Measurements from ENCODE around the gene MEIS2.

Gene MEIS2

DNA sequence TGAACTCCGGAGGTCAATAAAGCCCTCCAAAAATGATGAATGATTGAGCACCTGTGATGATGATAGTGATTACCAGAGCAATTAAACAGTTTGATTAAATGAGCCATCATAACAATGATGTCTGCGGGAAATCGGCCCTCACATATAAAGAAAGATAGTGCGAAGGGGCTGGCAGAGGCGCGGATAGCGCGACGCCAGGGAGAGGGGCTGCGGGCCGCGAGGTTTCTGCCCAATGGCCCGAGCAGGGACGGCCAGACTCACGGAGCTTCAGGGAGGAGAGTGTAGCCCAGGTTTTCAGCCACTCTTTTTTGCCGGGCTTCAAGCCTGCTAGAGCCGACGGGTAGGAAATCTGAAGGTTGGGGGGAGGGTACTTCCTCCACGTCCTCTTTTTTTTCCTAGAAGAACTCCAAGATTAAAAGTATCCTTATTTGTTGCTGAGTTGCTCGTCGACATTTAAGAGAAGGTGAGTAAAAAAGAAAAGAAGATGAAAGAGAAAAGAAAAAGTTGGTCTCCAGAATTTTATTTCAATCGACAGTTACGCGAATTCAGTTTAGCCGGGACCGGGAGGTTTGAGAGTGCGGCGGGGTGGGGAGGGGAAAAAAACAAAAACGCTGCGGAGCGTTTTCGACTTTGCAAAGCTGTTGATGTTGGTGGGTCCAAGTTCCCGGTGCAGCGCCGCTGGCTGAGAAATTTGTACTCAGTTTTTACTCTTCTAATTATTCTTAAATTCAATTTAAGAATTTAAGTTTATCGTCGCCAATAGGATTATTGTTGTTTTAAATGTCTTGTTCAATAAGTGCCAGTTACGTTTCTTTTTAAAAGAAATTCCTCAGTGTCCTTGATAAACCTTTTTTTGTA is 2.2 kb upstream of the MEIS2 start:
- TF ChIP-seq POU2F2 (IDR thresholded peaks at IDR 0.05; ENCODE audit: low read depth, low read length): no peak
- TF ChIP-seq SPI1 (IDR thresholded peaks at IDR 0.05; ENCODE audit: low read depth, low read length): no peak
- TF ChIP-seq TAF1 (IDR thresholded peaks at IDR 0.05; ENCODE audit: low read depth, low read length): no peak
- TF ChIP-seq POLR2A (IDR thresholded peaks at IDR 0.05; ENCODE audit: low read depth, low read length): no peak
- no peak for TF ChIP-seq PAX5 (IDR thresholded peaks at IDR 0.05; ENCODE audit: insufficient read depth, low read length, severe bottlenecking)
- TF ChIP-seq POLR2AphosphoS5 (IDR thresholded peaks at IDR 0.05; ENCODE audit: low read depth, low read length): no peak
- FAIRE-seq (no peak), DNase-seq (ENCODE audit: insufficient read length, low spot score) (no peak)

DNA sequence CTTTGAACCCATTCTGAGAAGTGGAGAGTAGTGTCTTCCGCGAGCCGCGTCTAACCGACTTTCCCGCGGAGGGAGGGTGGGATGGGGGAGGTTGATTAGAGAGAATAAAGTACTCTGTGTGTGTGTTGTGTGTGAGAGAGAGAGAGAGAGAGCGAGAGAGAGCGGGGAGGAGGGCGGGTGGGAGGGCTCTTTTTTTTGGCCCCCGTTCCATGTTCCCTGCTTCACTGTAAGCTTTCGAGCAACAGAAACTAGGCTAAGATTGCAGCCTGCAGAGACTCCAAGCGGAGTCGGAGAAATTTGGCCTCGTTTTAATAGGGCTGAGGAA is 1.6 kb upstream of the MEIS2 start:
- no peak for FAIRE-seq
- no peak for TF ChIP-seq SPI1 (IDR thresholded peaks at IDR 0.05; ENCODE audit: low read depth, low read length)
- no peak for TF ChIP-seq POU2F2 (IDR thresholded peaks at IDR 0.05; ENCODE audit: low read depth, low read length)
- TF ChIP-seq PAX5 (IDR thresholded peaks at IDR 0.05; ENCODE audit: insufficient read depth, low read length, severe bottlenecking): no peak
- no peak for TF ChIP-seq POLR2AphosphoS5 (IDR thresholded peaks at IDR 0.05; ENCODE audit: low read depth, low read length)
- TF ChIP-seq TAF1 (IDR thresholded peaks at IDR 0.05; ENCODE audit: low read depth, low read length): no peak
- no peak for TF ChIP-seq POLR2A (IDR thresholded peaks at IDR 0.05; ENCODE audit: low read depth, low read length)

GRCh38 chr15:37100966-37101215 is 542 bp upstream of the MEIS2 start:
- TF ChIP-seq POU2F2 (IDR thresholded peaks at IDR 0.05; ENCODE audit: low read depth, low read length) (no peak), TAF1 (IDR thresholded peaks at IDR 0.05; ENCODE audit: low read depth, low read length) (no peak), POLR2AphosphoS5 (IDR thresholded peaks at IDR 0.05; ENCODE audit: low read depth, low read length) (no peak), SPI1 (IDR thresholded peaks at IDR 0.05; ENCODE audit: low read depth, low read length) (no peak), POLR2A (IDR thresholded peaks at IDR 0.05; ENCODE audit: low read depth, low read length) (no peak), PAX5 (IDR thresholded peaks at IDR 0.05; ENCODE audit: insufficient read depth, low read length, severe bottlenecking) (no peak)
- FAIRE-seq: no peak
- no peak for DNase-seq (ENCODE audit: insufficient read length, low spot score)

More for the DNA sequence above, 1.6 kb upstream of the MEIS2 start:
- DNase-seq (ENCODE audit: insufficient read length, low spot score): no peak

- no peak for TF ChIP-seq POU2F2 (IDR thresholded peaks at IDR 0.05; ENCODE audit: low read depth, low read length)
- no peak for TF ChIP-seq SPI1 (IDR thresholded peaks at IDR 0.05; ENCODE audit: low read depth, low read length)
- TF ChIP-seq POLR2AphosphoS5 (IDR thresholded peaks at IDR 0.05; ENCODE audit: low read depth, low read length): no peak
- TF ChIP-seq POLR2A (IDR thresholded peaks at IDR 0.05; ENCODE audit: low read depth, low read length): no peak
- no peak for TF ChIP-seq PAX5 (IDR thresholded peaks at IDR 0.05; ENCODE audit: insufficient read depth, low read length, severe bottlenecking)
- no peak for TF ChIP-seq TAF1 (IDR thresholded peaks at IDR 0.05; ENCODE audit: low read depth, low read length)
- no peak for DNase-seq (ENCODE audit: insufficient read length, low spot score)
- FAIRE-seq: no peak
These were observed 835 bp downstream of the MEIS2 start for GRCh38 chr15:37099319-37100108.

GRCh38 chr15:37098468-37099318 is 1.7 kb downstream of the MEIS2 start:
- DNase-seq (ENCODE audit: insufficient read length, low spot score) (no peak), FAIRE-seq (peak; percentile 40)
- TF ChIP-seq POLR2A (IDR thresholded peaks at IDR 0.05; ENCODE audit: low read depth, low read length) (no peak), TAF1 (IDR thresholded peaks at IDR 0.05; ENCODE audit: low read depth, low read length) (no peak), PAX5 (IDR thresholded peaks at IDR 0.05; ENCODE audit: insufficient read depth, low read length, severe bottlenecking) (no peak), POLR2AphosphoS5 (IDR thresholded peaks at IDR 0.05; ENCODE audit: low read depth, low read length) (no peak), SPI1 (IDR thresholded peaks at IDR 0.05; ENCODE audit: low read depth, low read length) (no peak), POU2F2 (IDR thresholded peaks at IDR 0.05; ENCODE audit: low read depth, low read length) (no peak)

- DNase-seq (ENCODE audit: insufficient read length, low spot score) (no peak), FAIRE-seq (no peak)
- no peak for TF ChIP-seq SPI1 (IDR thresholded peaks at IDR 0.05; ENCODE audit: low read depth, low read length)
- no peak for TF ChIP-seq POU2F2 (IDR thresholded peaks at IDR 0.05; ENCODE audit: low read depth, low read length)
- TF ChIP-seq TAF1 (IDR thresholded peaks at IDR 0.05; ENCODE audit: low read depth, low read length): no peak
- no peak for TF ChIP-seq POLR2AphosphoS5 (IDR thresholded peaks at IDR 0.05; ENCODE audit: low read depth, low read length)
- no peak for TF ChIP-seq POLR2A (IDR thresholded peaks at IDR 0.05; ENCODE audit: low read depth, low read length)
- TF ChIP-seq PAX5 (IDR thresholded peaks at IDR 0.05; ENCODE audit: insufficient read depth, low read length, severe bottlenecking): no peak
These were observed 3.0 kb downstream of the MEIS2 start for GRCh38 chr15:37097144-37097919.

GRCh38 chr15:37096558-37097143 is 3.7 kb downstream of the MEIS2 start:
- DNase-seq (ENCODE audit: insufficient read length, low spot score) (no peak), FAIRE-seq (no peak)
- no peak for TF ChIP-seq SPI1 (IDR thresholded peaks at IDR 0.05; ENCODE audit: low read depth, low read length)
- no peak for TF ChIP-seq TAF1 (IDR thresholded peaks at IDR 0.05; ENCODE audit: low read depth, low read length)
- TF ChIP-seq POLR2AphosphoS5 (IDR thresholded peaks at IDR 0.05; ENCODE audit: low read depth, low read length): no peak
- no peak for TF ChIP-seq POU2F2 (IDR thresholded peaks at IDR 0.05; ENCODE audit: low read depth, low read length)
- TF ChIP-seq POLR2A (IDR thresholded peaks at IDR 0.05; ENCODE audit: low read depth, low read length): no peak
- no peak for TF ChIP-seq PAX5 (IDR thresholded peaks at IDR 0.05; ENCODE audit: insufficient read depth, low read length, severe bottlenecking)
